ENCODE results near the gene FOXO1.

GRCh38 chr13:40640845-40641458, 25.5 kb downstream of the FOXO1 start:
- TF ChIP-seq CTCF (IDR thresholded peaks at IDR 0.05) (no peak), POLR2A (IDR thresholded peaks at IDR 0.05) (no peak)
